ENCODE measurements around the gene TTLL1.

TTLL1 gene

GRCh38 chr22:43007519-43008102 lies 81.6 kb downstream of the TTLL1 start:
- no peak for TF ChIP-seq CTCF (IDR thresholded peaks at IDR 0.05; ENCODE audit: borderline replicate concordance, insufficient read depth, low read depth, low read length)
- H3K4me3 ChIP-seq (ENCODE audit: low read depth, low read length): no peak overlapping the region

GRCh38 chr22:43006753-43007152 lies 82.4 kb downstream of the TTLL1 start:
- H3K4me3 ChIP-seq (ENCODE audit: low read depth, low read length): no peak overlapping the region
- no peak for TF ChIP-seq CTCF (IDR thresholded peaks at IDR 0.05; ENCODE audit: borderline replicate concordance, insufficient read depth, low read depth, low read length)

- H3K4me3 ChIP-seq (ENCODE audit: low read depth, low read length): no peak overlapping the region
- no peak for TF ChIP-seq CTCF (IDR thresholded peaks at IDR 0.05; ENCODE audit: borderline replicate concordance, insufficient read depth, low read depth, low read length)
These were observed 83.1 kb downstream of the TTLL1 start for GRCh38 chr22:43006016-43006505.

GRCh38 chr22:43005106-43005505 lies 84.1 kb downstream of the TTLL1 start:
- no peak for TF ChIP-seq CTCF (IDR thresholded peaks at IDR 0.05; ENCODE audit: borderline replicate concordance, insufficient read depth, low read depth, low read length)
- no peak overlapping the region for H3K4me3 ChIP-seq (ENCODE audit: low read depth, low read length)

- no peak for TF ChIP-seq CTCF (IDR thresholded peaks at IDR 0.05; ENCODE audit: borderline replicate concordance, insufficient read depth, low read depth, low read length)
- H3K4me3 ChIP-seq (ENCODE audit: low read depth, low read length): no peak overlapping the region
These were observed 84.7 kb downstream of the TTLL1 start for GRCh38 chr22:43004362-43005035.

GRCh38 chr22:43002202-43002586 lies 87.0 kb downstream of the TTLL1 start:
- H3K4me3 ChIP-seq (ENCODE audit: low read depth, low read length): no peak overlapping the region
- no peak for TF ChIP-seq CTCF (IDR thresholded peaks at IDR 0.05; ENCODE audit: borderline replicate concordance, insufficient read depth, low read depth, low read length)
